Measurements from ENCODE around the gene TPH2.

The TPH2 gene

DNA sequence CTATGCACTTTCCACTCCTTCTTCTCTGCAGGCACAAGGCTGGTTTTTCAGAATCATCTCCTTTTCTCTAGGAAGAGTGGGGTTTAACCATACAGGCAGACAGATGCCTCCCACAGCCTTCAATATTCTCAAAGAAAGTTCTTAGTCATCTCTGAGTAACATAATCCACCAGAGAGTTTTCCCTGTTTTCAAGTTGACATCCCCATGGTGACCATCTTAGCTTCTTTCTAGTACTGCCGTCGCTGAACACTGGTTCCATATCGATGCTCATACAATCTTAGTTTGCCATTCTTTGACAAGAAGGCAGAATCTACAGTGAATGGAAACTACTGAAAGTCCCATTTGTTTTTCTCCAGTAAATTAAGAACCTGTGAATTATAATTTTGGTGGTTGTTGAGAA is 28.6 kb downstream of the TPH2 start:
- no peak for DNase-seq

- DNase-seq: no peak
These were observed 30.7 kb downstream of the TPH2 start for GRCh38 chr12:71969330-71969729.

- no peak for DNase-seq
These were observed 31.4 kb downstream of the TPH2 start for GRCh38 chr12:71970031-71970430.

GRCh38 chr12:71972441-71973074 is 33.9 kb downstream of the TPH2 start:
- no peak for DNase-seq

GRCh38 chr12:71973687-71974086 is 35.0 kb downstream of the TPH2 start:
- no peak for DNase-seq

- DNase-seq: no peak
These were observed 41.9 kb downstream of the TPH2 start for GRCh38 chr12:71980538-71980937.

GRCh38 chr12:71981149-71981548 is 42.5 kb downstream of the TPH2 start:
- no peak for DNase-seq

DNA sequence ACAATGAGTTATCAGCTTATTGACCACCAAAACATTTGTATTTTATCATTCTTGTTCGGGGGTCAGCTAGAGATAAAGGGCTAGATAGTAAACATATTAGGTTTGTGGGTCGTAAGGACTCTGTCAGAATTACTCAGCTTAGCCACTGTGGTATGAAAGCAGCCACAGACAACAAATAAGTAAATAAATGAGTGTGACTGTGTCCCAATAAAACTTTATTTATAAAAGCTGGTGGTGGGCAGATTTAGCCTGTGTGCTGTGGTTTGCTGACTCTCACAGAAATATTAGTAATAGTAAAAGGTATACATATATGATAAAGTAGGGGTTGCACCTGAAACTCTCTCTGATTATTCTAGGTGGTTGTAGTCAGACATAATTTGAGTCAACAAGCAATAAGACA is 56.1 kb downstream of the TPH2 start:
- DNase-seq: no peak

GRCh38 chr12:71999795-72000194 is 61.1 kb downstream of the TPH2 start:
- no peak for DNase-seq

GRCh38 chr12:72000969-72001648 is 62.5 kb downstream of the TPH2 start:
- no peak for DNase-seq

DNA sequence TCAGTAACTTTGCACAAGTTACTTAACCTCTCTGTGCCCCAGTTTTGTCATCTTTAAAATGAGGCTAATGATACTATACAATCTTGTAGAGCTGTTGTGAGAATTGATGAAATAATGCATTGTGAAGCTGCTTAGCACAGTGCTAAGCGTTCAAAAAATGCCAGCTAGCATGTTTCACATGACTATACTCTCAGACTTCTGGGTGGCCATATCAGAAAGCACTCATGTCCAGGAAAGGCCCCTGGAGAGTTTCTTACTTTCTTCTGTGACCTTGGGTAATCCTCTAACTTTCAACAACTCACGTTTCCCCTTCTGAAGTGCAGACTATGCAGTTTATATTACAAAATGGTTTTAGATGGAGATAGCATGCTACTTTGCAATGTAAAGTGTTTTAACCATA is 68.1 kb downstream of the TPH2 start:
- DNase-seq: no peak

DNA sequence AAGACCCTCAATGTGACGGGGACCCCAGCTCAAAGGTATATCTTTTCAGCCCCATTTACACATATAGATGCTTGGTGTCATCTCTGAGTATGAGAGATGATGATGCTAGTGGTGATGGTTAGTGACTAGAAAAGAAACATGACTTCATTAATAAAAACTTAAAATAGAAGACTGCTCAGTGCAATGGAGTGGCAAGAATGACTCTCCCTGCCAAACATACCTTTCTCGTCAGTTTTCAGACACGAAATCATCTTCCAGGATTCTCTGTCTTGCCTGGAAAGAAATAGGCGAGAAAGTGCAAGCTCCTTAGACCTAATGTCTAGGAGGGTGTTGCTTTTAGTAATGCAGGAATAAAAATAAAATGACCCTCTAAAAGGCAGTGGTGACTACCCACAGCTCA is 71.7 kb downstream of the TPH2 start:
- DNase-seq: no peak

- no peak for DNase-seq
These were observed 72.7 kb downstream of the TPH2 start for GRCh38 chr12:72011374-72011773.

- no peak for DNase-seq
These were observed 74.2 kb downstream of the TPH2 start for GRCh38 chr12:72012874-72013273.

DNA sequence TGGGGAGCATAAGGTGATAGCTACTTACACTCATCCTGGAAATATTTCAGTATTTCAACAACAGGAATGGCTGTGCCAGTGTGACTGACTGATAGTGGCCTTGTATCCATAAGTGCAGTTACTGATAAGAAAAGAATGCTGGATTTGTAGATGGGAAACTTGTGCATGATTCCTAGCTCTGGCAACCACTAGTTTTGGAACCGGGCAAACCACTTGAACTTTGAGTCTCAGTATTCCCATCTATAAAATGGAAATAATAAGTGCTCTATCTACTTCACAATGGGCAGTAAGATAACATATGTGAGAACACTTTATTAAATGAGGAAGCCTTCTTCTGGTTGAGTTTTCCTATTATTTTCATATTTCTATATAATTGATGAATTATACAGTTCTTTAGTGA is 77.2 kb downstream of the TPH2 start:
- no peak for DNase-seq

DNA sequence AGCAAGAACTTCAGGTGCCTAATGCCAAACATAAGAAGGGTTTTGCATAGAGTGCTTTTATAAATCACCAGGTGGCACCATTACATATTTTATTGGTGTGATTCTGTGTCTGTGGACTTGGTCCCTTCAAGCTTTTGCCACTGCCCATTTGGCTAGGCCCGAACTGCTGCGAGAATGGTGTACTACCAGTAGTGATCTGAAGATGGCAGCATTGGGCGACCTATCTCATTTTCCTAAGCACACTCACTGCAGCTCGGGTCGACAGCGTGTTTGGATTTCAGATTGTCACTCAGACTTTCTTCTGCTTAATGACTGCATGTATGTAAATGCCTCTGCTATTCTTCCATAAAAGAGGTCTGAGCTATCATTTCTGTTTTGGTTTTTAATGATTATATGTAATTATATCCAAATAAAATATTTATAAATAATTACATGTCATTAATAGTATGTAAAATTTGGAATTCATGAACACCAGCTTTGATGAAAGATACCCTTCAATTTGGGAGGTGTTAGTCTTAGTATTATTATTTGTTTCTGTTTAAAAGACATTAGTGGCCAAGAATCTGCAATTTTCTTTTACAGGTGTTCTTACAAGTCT is 78.5 kb downstream of the TPH2 start:
- DNase-seq: peak; percentile 42

GRCh38 chr12:72018036-72018435 is 79.4 kb downstream of the TPH2 start:
- no peak for DNase-seq

- no peak for DNase-seq
These were observed 86.0 kb downstream of the TPH2 start for GRCh38 chr12:72024613-72025012.

DNA sequence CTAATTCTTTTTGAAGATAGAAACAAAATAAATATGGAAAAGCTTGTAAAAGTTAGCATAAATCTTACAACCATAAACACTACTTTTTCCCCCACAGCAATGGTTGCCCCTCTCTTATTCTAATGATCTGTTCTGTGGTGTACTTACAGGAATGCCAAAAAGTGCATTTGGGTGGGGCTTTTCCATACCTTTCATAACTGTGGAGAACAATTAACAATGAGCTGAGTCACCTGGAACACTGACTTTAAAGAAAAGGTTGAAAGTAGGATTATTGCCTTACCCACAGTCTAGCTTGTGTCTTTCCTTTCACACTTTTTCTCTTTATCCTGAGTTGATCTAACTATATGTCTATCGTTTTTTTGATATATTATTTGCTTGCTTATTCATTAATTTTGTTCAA is 86.9 kb downstream of the TPH2 start:
- no peak for DNase-seq

- no peak for DNase-seq
These were observed 90.3 kb downstream of the TPH2 start for GRCh38 chr12:72028966-72029365.

GRCh38 chr12:72030277-72030676 is 91.6 kb downstream of the TPH2 start:
- DNase-seq: no peak

DNA sequence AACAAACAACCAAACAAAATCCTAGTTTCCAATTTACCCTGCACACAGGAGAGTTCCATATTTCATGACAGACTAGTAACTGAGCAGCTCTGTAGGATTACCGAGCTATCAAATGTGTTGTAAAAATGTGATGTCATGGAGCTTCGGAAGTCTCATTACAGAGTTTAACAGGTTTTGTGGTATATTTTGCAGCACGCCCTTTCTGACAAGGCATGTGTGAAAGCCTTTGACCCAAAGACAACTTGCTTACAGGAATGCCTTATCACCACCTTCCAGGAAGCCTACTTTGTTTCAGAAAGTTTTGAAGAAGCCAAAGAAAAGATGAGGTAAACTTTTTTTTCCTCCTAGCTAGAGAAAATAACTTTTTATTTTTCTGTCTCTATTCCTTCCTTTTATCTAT is 92.4 kb downstream of the TPH2 start:
- DNase-seq: no peak

- no peak for DNase-seq
These were observed 95.3 kb downstream of the TPH2 start for GRCh38 chr12:72033991-72034390.

DNA sequence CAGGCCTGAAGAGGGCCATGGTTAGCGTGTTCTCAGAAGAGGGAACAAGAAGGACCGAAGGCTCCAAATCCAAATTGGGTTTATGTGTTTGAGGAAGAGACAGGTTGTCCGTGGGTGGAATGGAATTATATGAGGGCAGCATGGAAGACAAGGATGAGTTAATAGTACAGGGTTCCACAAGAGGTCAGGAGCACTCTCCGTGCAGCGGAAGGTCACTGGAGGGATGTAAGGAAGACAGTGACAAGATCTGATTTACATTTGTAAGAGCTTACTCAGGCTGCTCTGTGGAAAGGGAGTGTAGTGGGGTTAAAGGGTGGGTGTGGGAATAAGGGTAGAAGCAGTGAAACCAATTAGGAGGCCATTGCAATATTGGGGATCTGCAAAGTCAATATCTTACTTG is 97.0 kb downstream of the TPH2 start:
- DNase-seq: no peak

DNA sequence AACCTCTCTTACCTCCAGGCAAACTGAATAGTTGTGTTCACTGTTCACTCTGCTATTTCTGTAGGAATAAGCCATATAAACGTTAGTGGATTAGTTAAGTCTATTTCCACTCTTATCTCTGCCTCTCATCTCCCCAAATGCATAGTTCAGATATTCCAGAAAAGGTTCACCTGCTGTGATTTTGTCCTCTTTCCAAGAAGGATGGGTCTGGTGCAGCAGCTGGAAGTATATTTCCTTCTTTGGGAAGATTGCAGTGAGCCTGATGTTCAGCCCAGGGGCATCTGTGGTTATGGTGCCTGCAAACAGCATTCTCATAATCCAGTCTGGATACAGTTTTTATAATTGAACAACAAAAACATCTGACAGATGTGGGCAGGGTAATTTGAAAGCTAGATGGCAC is 97.7 kb downstream of the TPH2 start:
- no peak for DNase-seq

All from NCI-H1092 (cell line).